ENCODE measurements around the gene CASP9.
A peak's percentile ranks its signal among the peaks of the same experiment; 100 is the strongest.

CASP9 gene

DNA sequence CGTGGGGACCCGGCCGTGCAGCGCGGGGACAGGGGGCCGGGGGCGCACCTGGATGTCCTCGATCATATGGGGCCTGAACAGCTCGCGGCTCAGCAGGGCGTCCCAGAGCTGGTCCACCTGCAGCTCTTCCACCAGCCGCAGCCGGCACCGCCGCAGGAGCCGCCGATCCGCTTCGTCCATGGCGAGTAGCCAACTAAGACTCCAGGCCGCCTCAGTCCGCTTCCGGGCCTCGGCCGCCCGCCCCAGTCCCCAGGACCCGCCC is at the start of gene CASP9:
Gene CASP9 (minus strand): TSS at position 195 of the 262 bp plus-strand sequence. CDS start 15 bp downstream, at position 180.
- DNase-seq, result no peak

GRCh38 chr1:15573477-15573876 is 49.5 kb upstream of the CASP9 start:
- DNase-seq, result no peak

DNA sequence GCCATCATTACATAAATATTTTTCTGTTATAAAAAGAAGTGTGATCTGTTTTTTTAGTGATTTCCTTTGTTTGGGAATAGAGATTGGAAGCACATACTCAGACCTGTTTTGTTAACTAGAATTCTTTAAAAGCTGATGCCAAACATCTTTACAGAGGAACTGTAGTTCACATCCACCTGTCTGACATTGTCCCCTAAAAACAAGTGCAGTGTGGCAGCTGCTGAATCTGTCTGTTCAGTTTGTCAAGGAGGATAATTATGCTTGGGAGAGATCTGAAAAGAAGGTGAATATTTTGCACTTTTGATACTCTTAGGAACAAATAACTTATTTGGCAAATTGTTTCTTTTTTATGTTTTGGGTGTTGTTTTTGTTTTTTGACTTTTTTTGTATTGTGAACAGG is 47.3 kb upstream of the CASP9 start:
- DNase-seq, result no peak

DNA sequence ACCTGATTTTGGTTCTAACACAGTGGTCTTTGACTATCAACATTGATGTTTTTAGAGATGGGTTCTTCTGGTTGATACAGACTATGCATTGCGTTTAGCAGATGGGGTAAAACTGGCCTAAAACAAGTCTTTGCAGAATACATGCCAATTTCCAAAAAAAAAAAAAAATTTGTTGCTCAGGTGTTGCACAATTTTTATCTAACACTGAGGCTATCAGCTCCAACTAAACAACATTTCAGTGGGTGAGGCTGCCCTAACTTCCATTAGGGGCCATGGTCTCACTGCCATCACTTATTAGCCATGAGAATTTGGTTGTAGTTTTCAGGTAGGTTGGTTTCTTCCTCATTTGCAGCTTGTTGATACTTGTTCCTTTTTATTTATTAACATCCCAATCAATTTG is 46.8 kb upstream of the CASP9 start:
- DNase-seq, result no peak

- DNase-seq, result no peak
Measured at GRCh38 chr1:15568387-15569073, 44.5 kb upstream of the CASP9 start.

DNA sequence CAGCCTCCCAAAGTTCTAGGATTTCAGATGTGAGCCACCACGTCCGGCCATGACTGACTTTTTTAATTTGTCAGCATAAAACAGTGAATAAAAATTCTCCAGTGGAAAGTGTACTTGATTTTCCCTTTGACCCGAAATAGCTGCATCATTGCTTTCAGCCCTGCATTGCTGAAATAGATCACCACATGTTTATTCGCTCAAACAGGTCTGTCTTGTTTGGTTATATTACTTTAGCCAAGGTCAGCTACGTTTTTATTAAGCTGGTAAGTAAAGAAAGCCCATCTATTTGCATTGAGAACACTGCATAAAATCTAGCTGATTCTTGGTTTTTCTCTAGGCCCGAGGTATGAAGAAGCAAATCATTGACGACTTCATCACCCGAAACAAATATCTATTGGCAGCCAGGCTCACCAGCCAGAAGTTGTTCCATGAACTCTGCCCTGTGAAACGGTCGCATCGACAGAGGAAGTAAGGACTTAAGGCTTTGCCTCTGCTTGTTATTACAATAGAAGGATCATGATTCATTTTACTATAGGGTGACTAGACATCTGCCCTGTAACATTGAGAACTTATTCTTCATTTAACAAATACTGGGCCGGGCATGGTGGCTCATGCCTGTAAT is 35.3 kb upstream of the CASP9 start:
- DNase-seq, result no peak

GRCh38 chr1:15558516-15558915 is 34.5 kb upstream of the CASP9 start:
- DNase-seq, result no peak

- DNase-seq, result no peak
Measured at GRCh38 chr1:15557594-15557993, 33.6 kb upstream of the CASP9 start.

- DNase-seq, result no peak
Measured at GRCh38 chr1:15557008-15557407, 33.0 kb upstream of the CASP9 start.

- DNase-seq, result no peak
Measured at GRCh38 chr1:15550573-15550972, 26.6 kb upstream of the CASP9 start.

DNA sequence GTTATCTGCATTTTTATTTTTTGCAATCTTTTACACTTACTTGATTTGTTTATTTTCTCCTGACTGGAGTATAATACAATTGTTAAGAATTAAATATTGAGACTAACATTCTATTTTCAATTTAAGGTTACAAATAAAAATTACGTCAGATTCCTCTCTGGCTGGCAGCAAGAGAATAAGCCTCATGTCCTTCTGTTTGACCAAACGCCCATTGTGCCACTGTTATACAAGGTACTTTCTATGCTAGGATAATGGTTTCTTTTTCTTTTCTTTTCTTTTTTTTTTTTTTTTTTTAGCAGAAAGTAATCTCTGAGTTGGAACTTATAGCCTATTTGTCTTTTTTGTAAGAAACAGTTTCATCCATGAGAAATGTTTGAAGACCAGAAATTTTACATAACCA is 22.6 kb upstream of the CASP9 start:
- DNase-seq, result no peak

- peak; percentile 85 for DNase-seq
Measured at GRCh38 chr1:15543589-15544568, 19.9 kb upstream of the CASP9 start.

GRCh38 chr1:15543251-15543588 is 19.2 kb upstream of the CASP9 start:
- DNase-seq, result no peak

GRCh38 chr1:15542388-15543250 is 18.6 kb upstream of the CASP9 start:
- DNase-seq, result no peak

DNA sequence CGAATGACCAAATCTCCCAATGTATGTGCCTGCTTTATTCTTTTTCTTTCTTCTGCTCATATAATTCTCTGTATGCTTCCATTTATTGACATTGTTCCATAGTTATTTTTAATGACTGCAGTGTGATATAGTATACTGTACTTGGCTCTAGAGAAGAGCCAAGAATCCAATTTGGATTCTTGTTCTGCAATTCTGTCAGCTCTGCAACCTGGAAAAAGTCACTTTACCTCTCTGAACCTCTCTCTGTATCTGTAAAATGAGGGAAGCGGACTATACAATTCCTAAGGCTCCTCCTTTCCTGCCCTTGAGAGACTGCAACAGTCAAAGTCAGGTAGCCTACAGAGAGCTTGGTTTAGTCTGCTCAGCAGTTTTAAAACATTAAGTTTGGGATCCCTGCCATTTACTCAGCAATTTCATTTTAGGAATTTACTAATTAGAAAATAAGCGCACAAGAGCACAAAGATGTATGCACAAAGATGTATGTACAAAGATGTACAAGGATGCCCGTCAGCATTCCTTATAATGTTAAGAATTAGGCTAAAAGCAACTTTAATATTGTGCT is 17.3 kb upstream of the CASP9 start:
- DNase-seq, result no peak

GRCh38 chr1:15540186-15540585 is 16.2 kb upstream of the CASP9 start:
- no peak for DNase-seq

GRCh38 chr1:15538771-15539170 is 14.8 kb upstream of the CASP9 start:
- DNase-seq, result no peak

DNA sequence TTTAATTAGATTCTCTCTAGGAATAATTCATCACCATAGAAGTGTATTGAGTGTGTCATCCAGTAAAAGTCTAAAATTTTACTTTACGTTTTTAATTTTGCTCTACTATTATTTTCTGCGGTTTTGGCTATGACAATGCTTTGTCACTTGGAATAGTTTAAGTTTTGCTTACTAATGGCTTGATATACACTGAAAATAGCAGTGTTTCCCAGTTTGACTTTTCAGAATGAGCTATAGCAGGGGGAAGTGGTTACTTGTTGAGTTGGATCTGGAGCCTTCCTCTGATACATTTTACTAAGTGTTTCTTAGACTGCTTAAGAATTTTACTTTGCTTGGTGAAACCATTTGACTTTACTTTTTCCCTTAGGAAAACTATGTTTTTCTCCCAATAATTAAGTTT is 7.7 kb upstream of the CASP9 start:
- no peak for DNase-seq

GRCh38 chr1:15531003-15531402 is 7.0 kb upstream of the CASP9 start:
- no peak for DNase-seq

DNA sequence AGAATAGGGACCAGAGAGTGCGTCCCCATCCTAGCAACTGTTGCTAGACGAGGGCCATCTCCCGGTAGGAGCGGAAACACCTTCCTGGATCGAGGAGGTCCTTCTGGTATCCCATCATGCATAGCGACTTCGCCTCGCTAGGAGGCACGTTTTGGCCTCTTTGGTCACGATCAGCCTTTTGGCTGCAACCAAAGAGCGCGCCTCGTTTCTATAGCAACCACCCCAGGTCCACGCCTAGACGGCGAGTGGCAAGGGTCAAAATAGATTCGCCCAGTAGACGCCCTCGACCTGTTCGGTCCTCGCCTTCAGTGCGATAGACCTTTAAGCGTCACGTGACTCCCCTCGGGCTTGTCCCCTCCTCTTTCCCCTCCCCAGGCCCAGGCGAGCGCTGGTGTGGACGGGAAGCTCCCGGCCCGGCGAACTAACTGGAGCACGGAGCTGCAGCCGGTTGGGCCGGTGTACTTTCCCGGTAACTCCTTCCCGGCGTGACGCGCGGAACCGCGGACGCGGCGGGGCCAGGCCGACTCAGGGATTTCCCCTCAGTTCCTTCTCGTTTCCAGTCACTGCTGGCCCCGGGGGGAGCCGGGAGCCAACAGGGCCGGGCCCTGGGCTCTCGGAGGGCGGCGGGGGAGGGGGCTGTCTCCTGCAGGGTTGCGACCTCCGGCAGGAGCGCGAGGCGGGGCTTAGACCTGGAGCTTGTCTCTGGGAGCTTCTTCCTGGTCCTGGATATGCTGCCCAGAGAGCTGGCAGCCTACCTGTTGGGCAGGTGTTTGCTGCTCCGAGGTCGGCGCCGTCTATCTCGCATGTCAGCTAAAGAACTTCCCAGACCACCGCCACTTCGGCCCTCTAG is 2.7 kb upstream of the CASP9 start, which contains the start of gene DNAJC16:
Gene DNAJC16 (plus strand): TSS at position 359 of the 850 bp plus-strand sequence. CDS start 2,258 bp downstream, outside the sequence.
- DNase-seq, result peak; percentile 100

GRCh38 chr1:15526021-15526489 is 2.0 kb upstream of the CASP9 start:
- DNase-seq, result peak; percentile 10
